Measurements from ENCODE around the gene MCCC2. TPM values are rescaled to one million over a fixed set of nuclear protein-coding genes. Genes with fewer than 3 reads are reported as not detected.

The MCCC2 gene
- total and polyA plus RNA-seq, 10 of the 15 experiments (the other 5 are each of a cell fraction or from before 2014, with no cell fraction given) = 22.2 to 106 (median 77.7) TPM

GRCh38 chr5:71701407-71701806 is 114.3 kb downstream of the MCCC2 start (continued):
- TF ChIP-seq, protein P1, sequence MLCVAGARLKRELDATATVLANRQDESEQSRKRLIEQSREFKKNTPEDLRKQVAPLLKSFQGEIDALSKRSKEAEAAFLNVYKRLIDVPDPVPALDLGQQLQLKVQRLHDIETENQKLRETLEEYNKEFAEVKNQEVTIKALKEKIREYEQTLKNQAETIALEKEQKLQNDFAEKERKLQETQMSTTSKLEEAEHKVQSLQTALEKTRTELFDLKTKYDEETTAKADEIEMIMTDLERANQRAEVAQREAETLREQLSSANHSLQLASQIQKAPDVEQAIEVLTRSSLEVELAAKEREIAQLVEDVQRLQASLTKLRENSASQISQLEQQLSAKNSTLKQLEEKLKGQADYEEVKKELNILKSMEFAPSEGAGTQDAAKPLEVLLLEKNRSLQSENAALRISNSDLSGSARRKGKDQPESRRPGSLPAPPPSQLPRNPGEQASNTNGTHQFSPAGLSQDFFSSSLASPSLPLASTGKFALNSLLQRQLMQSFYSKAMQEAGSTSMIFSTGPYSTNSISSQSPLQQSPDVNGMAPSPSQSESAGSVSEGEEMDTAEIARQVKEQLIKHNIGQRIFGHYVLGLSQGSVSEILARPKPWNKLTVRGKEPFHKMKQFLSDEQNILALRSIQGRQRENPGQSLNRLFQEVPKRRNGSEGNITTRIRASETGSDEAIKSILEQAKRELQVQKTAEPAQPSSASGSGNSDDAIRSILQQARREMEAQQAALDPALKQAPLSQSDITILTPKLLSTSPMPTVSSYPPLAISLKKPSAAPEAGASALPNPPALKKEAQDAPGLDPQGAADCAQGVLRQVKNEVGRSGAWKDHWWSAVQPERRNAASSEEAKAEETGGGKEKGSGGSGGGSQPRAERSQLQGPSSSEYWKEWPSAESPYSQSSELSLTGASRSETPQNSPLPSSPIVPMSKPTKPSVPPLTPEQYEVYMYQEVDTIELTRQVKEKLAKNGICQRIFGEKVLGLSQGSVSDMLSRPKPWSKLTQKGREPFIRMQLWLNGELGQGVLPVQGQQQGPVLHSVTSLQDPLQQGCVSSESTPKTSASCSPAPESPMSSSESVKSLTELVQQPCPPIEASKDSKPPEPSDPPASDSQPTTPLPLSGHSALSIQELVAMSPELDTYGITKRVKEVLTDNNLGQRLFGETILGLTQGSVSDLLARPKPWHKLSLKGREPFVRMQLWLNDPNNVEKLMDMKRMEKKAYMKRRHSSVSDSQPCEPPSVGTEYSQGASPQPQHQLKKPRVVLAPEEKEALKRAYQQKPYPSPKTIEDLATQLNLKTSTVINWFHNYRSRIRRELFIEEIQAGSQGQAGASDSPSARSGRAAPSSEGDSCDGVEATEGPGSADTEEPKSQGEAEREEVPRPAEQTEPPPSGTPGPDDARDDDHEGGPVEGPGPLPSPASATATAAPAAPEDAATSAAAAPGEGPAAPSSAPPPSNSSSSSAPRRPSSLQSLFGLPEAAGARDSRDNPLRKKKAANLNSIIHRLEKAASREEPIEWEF (IDR thresholded peaks at IDR 0.05; ENCODE audit: insufficient replicate concordance, low read depth, low read length) = no peak
- TF ChIP-seq, protein P2, sequence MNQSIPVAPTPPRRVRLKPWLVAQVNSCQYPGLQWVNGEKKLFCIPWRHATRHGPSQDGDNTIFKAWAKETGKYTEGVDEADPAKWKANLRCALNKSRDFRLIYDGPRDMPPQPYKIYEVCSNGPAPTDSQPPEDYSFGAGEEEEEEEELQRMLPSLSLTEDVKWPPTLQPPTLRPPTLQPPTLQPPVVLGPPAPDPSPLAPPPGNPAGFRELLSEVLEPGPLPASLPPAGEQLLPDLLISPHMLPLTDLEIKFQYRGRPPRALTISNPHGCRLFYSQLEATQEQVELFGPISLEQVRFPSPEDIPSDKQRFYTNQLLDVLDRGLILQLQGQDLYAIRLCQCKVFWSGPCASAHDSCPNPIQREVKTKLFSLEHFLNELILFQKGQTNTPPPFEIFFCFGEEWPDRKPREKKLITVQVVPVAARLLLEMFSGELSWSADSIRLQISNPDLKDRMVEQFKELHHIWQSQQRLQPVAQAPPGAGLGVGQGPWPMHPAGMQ (IDR thresholded peaks at IDR 0.05; ENCODE audit: borderline replicate concordance) = no peak

GRCh38 chr5:71703941-71704340 is 116.8 kb downstream of the MCCC2 start:
- no peak for ATAC-seq
- no peak for DNase-seq (ENCODE audit: low read depth, low spot score)
- no peak overlapping the region for H3K9ac ChIP-seq (ENCODE audit: control insufficient read depth, insufficient read depth, low read length)
- no TSS peak for BruUV-seq (replicated peaks)
- no peaks in the 10 kb centered on the region for H3K79me2 ChIP-seq (ENCODE audit: control insufficient read depth, insufficient read depth, low read length)
- SMC1A ChIA-PET (ENCODE audit: uncharacterized antibody, unreplicated experiment) = no interaction called here
- no peak overlapping the region for H2AFZ ChIP-seq (ENCODE audit: control insufficient read depth, low read depth, low read length)
- H3K27ac ChIP-seq (ENCODE audit: control insufficient read depth, insufficient read depth) = no peak overlapping the region
- no peaks in the 10 kb centered on the region for H3K36me3 ChIP-seq (ENCODE audit: control insufficient read depth in 2 of 2, insufficient read depth in 2 of 2, low read length in 1 of 2)
- RAD21 ChIA-PET (ENCODE audit: unreplicated experiment) = no interaction called here
- no peaks in the 10 kb centered on the region for H3K27me3 ChIP-seq (replicated peaks in 1 of 2; ENCODE audit: control insufficient read depth in 2 of 2, insufficient read depth in 2 of 2, low read length in 1 of 2)
- in situ Hi-C loops (cut with MboI) = no loop called here
- intact Hi-C loops (cut with micrococcal nuclease; ENCODE audit: unreplicated experiment) = no loop called here
- WGBS (ENCODE audit: insufficient coverage, insufficient replicate concordance, low lambda C conversion rate, missing lambda C conversion rate) = 46% methylated on average over 4 of the region's 4 CpGs
- CTCF ChIA-PET = no interaction called here
- TF ChIP-seq HDGF (IDR thresholded peaks at IDR 0.05) = no peak
- TF ChIP-seq JUND (IDR thresholded peaks at IDR 0.05; ENCODE audit: low read depth, low read length) = no peak
- TF ChIP-seq ZBTB40 (IDR thresholded peaks at IDR 0.05; ENCODE audit: borderline replicate concordance) = no peak
- no peak for TF ChIP-seq STAT1 (conservative IDR thresholded peaks at IDR 0.05)
- H3K4me2 ChIP-seq (ENCODE audit: control insufficient read depth, insufficient read depth) = no peak overlapping the region
- H3K4me1 ChIP-seq (ENCODE audit: control insufficient read depth, insufficient read depth, low read length) = no peaks in the 10 kb centered on the region
- POLR2A ChIA-PET = interaction anchor here (0.7 kb wide), 1 partner anchor 108 kb away, joined by 4 read pairs; no protein-coding TSS in a partner anchor
- H4K20me1 ChIP-seq (ENCODE audit: control insufficient read depth, insufficient read depth) = no peaks in the 10 kb centered on the region
- H3K9me3 ChIP-seq (replicated peaks; ENCODE audit: control insufficient read depth, insufficient read depth, low read length) = no peaks in the 10 kb centered on the region
- no peak for FAIRE-seq
- H3K4me3 ChIP-seq = no peak overlapping the region
